LoVo (cell line): Measurements from ENCODE around the gene CERS6.
"Not testable (repeated sequence)": the region's sequence is repeated elsewhere in the genome, so short reads cannot be mapped to it uniquely, and the experiment has no call there.

Source experiments
- DNase-seq: peaks from one replicate; pipeline ENCODE4 v3.0.0-alpha.2; 2016; ENCODE audit warnings: low spot score

CERS6 gene

GRCh38 chr2:168468354-168468753 lies 12.3 kb downstream of the CERS6 start:
- DNase-seq: no peak

- no peak for DNase-seq
Observed at GRCh38 chr2:168469281-168469988, 13.4 kb downstream of the CERS6 start.

GRCh38 chr2:168470320-168471162 lies 14.5 kb downstream of the CERS6 start:
- no peak for DNase-seq

GRCh38 chr2:168471163-168471475 lies 15.0 kb downstream of the CERS6 start:
- no peak for DNase-seq

GRCh38 chr2:168475636-168476035 lies 19.6 kb downstream of the CERS6 start:
- no peak for DNase-seq

GRCh38 chr2:168478206-168478605 lies 22.1 kb downstream of the CERS6 start:
- DNase-seq: no peak

GRCh38 chr2:168480356-168480755 lies 24.3 kb downstream of the CERS6 start:
- DNase-seq: peak; percentile 51

- DNase-seq: no peak
Observed at GRCh38 chr2:168480825-168481585, 24.9 kb downstream of the CERS6 start.

- DNase-seq: no peak
Observed at GRCh38 chr2:168482269-168482668, 26.2 kb downstream of the CERS6 start.

- no peak for DNase-seq
Observed at GRCh38 chr2:168482952-168483831, 27.1 kb downstream of the CERS6 start.

- no peak for DNase-seq
Observed at GRCh38 chr2:168486477-168486876, 30.4 kb downstream of the CERS6 start.

- DNase-seq: peak; percentile 26
Observed at GRCh38 chr2:168490015-168490874, 34.2 kb downstream of the CERS6 start.

- no peak for DNase-seq
Observed at GRCh38 chr2:168490946-168491605, 35.0 kb downstream of the CERS6 start.

GRCh38 chr2:168491728-168492127 lies 35.7 kb downstream of the CERS6 start:
- not testable (repeated sequence) for DNase-seq

GRCh38 chr2:168493219-168493618 lies 37.1 kb downstream of the CERS6 start:
- DNase-seq: peak; percentile 73

GRCh38 chr2:168494190-168494711 lies 38.2 kb downstream of the CERS6 start:
- DNase-seq: peak; percentile 51

GRCh38 chr2:168495524-168495923 lies 39.5 kb downstream of the CERS6 start:
- no peak for DNase-seq

GRCh38 chr2:168496906-168497305 lies 40.8 kb downstream of the CERS6 start:
- DNase-seq: no peak

GRCh38 chr2:168499500-168499899 lies 43.4 kb downstream of the CERS6 start:
- DNase-seq: no peak

- DNase-seq: no peak
Observed at GRCh38 chr2:168500516-168500915, 44.4 kb downstream of the CERS6 start.
